GM21576 (cell line): ENCODE results near the gene MUC6.

Experiments
- ATAC-seq: cut with Tn5 transposase; IDR thresholded peaks from one replicate; pipeline ENCODE4 v1.9.1; 2021; ENCODE audit warnings: mild to moderate bottlenecking, moderate library complexity; ENCODE audit not compliant: unreplicated experiment

MUC6 gene, protein sequence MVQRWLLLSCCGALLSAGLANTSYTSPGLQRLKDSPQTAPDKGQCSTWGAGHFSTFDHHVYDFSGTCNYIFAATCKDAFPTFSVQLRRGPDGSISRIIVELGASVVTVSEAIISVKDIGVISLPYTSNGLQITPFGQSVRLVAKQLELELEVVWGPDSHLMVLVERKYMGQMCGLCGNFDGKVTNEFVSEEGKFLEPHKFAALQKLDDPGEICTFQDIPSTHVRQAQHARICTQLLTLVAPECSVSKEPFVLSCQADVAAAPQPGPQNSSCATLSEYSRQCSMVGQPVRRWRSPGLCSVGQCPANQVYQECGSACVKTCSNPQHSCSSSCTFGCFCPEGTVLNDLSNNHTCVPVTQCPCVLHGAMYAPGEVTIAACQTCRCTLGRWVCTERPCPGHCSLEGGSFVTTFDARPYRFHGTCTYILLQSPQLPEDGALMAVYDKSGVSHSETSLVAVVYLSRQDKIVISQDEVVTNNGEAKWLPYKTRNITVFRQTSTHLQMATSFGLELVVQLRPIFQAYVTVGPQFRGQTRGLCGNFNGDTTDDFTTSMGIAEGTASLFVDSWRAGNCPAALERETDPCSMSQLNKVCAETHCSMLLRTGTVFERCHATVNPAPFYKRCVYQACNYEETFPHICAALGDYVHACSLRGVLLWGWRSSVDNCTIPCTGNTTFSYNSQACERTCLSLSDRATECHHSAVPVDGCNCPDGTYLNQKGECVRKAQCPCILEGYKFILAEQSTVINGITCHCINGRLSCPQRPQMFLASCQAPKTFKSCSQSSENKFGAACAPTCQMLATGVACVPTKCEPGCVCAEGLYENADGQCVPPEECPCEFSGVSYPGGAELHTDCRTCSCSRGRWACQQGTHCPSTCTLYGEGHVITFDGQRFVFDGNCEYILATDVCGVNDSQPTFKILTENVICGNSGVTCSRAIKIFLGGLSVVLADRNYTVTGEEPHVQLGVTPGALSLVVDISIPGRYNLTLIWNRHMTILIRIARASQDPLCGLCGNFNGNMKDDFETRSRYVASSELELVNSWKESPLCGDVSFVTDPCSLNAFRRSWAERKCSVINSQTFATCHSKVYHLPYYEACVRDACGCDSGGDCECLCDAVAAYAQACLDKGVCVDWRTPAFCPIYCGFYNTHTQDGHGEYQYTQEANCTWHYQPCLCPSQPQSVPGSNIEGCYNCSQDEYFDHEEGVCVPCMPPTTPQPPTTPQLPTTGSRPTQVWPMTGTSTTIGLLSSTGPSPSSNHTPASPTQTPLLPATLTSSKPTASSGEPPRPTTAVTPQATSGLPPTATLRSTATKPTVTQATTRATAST (N-terminal part only)

DNA sequence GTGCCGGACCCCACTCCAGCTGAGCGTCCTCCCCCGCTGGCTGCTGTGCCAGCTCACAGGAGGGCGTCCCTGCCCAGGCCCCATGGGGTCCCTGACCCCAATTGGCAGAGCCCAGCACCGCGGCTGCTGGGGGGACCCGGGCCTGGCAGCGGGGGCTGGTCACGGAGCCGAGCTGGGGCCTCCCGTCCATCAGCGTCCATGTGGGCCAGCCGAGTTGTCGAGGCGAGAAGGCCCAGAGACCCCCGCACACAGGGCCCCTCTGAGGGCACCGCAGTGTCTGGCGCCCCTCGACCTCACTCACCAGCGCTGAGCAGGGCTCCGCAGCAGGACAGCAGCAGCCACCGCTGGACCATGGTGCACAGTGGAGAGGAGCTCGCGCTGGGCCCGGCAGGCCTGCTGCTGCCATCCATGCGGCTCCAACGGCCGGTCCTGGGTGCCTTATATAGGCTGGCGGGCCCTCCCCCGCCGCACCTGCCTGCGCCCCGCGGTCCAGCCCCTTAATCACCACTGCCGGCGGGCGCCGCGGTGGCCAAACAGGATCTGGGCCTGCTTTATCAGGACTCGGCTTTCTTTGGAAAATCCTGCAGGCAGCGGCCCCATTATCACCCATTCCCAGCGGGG is at the start of gene MUC6:
MUC6 (minus strand) TSS at position 416 of the 621 bp plus-strand sequence; CDS start at position 353, 63 bp downstream.
- ATAC-seq, result no peak

DNA sequence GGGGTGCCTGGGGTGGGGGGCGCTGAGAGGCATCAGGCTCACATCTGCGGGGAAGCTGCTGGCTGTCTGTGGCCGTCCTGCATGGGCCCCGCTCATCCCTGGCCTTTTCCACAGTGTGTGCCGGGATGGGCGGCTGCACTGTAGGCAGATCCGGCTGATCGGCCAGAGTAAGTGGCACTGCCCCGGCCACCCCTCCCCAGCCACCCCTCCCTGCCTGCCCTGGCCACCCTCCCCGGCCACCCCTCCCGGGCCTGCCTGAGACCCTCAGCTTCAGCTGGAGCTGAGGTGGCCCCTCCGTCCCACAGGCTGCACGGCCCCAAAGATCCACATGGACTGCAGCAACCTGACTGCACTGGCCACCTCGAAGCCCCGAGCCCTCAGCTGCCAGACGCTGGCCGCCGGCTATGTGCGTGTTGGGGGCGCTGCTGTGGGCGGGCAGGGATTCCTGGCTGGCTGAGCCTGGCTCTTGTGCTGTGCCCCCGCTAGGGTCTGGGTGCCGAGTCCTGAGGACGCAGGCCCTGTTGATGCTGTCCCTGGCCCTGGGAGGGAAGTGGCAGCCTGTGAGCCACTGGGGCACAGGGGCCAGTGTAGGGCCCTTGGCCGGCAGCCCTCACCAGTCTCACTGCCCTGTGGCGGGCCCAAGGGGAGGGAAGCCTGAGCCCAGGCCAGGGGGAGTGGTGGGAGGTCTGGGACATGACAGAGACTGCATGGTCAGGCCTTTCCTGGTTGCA is 49.1 kb upstream of the MUC6 start:
- no peak for ATAC-seq

DNA sequence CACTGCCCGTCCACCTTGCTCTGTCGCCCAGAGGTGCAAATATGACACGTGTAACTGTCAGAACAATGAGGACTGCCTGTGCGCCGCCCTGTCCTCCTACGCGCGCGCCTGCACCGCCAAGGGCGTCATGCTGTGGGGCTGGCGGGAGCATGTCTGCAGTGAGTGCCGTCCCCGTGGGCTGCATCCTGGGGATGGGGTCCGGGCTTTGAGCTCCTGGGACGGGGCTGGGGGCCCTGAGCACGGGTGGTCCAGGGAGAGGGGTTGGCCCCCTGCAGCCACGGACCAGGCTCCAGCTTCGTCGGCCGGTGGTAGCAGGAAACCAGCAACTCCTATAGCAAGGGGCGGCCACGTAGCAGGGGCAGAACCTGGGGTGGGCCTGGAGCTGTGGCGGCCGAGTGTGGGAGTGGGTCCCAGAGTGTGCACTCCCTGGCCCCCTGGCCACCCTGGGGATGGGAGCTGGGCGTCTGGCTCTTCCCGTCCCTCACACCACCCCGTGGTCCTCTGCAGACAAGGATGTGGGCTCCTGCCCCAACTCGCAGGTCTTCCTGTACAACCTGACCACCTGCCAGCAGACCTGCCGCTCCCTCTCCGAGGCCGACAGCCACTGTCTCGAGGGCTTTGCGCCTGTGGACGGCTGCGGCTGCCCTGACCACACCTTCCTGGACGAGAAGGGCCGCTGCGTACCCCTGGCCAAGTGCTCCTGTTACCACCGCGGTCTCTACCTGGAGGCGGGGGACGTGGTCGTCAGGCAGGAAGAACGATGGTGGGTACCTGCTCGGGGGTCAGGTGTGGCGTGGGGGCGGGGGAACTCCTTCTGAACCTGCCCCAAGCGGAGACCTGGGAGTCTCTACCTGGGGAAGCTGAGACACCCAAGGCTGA is 48.3 kb upstream of the MUC6 start:
- ATAC-seq, result no peak

DNA sequence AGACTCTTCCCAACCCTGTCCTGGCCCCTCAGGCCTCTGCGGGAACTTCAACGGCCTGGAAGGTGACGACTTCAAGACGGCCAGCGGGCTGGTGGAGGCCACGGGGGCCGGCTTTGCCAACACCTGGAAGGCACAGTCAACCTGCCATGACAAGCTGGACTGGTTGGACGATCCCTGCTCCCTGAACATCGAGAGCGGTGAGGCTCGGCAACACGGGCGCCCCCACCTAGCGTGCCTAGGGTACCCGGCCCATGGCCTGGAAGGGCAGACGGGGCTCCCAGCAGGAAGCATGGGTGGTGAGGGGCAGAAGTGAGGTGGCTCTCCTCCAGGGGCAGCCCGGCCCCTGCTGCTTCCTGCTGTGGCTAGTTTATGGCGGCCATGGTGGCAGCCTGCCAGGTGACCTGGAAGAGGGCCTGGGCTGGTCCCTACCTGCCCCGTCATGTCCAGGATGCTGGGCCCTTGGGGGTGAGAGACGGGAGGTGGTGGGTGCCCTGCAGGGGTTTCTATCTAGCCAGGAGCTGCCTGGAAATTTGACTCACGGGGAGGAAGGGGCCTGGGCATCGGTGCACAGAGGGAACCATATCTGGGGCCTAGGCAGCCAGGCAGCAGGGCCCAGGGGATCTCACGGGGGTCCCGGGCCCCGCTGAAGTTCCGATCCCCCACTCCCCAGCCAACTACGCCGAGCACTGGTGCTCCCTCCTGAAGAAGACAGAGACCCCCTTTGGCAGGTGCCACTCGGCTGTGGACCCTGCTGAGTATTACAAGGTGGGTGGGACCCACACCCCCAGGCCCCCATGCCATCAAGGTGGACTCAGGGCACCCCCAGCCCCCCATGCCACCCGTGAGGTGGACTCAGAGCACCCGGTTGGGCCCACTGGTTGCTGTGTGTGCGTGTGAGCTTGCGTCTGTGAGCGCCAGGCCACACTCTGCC is 47.4 kb upstream of the MUC6 start:
- no peak for ATAC-seq

DNA sequence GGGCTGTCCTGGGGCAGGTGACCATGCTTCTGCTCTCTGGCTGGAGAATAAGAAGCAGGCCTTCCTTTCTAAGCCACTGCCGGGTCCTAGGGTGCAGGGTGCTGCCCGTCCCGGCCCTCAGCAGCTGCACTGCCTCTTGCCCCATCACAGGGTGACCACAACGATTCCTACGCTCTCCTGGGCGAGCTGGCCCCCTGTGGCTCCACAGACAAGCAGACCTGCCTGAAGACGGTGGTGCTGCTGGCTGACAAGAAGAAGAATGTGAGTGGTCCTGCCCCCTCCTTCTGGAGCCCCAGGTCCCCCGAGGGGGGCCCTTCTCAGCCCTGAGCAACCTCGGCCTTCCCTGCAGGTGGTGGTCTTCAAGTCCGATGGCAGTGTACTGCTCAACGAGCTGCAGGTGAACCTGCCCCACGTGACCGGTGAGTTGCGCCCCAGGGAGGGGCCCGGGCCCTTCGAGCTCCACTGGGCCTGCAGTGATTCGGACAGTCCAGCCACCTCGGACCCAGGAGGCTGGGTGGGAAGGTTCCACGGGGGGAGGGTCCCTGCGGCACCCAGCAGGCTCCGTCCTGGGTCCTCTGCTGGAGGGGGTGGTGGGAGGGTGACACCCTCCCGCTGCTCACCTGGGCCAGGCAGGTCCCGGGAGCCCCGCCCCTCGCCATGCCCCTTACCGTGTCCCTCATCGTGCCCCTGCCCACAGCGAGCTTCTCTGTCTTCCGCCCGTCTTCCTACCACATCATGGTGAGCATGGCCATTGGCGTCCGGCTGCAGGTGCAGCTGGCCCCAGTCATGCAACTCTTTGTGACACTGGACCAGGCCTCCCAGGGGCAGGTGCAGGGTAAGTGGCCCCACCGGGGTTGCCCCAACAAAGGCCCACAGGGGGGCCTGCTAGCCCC is 46.5 kb upstream of the MUC6 start:
- no peak for ATAC-seq

DNA sequence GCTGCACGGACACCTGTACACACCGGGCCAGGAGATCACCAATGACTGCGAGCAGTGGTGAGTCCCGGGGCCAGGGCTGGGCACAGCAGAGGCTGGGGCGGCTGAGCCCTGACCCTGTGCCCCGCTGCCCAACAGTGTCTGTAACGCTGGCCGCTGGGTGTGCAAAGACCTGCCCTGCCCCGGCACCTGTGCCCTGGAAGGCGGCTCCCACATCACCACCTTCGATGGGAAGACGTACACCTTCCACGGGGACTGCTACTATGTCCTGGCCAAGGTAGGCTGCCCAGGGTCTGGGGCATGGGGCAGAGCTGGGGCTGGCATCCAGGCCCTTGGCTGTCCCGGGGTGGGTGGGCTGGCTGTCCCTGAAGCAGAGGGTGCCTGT is 45.8 kb upstream of the MUC6 start:
- no peak for ATAC-seq

DNA sequence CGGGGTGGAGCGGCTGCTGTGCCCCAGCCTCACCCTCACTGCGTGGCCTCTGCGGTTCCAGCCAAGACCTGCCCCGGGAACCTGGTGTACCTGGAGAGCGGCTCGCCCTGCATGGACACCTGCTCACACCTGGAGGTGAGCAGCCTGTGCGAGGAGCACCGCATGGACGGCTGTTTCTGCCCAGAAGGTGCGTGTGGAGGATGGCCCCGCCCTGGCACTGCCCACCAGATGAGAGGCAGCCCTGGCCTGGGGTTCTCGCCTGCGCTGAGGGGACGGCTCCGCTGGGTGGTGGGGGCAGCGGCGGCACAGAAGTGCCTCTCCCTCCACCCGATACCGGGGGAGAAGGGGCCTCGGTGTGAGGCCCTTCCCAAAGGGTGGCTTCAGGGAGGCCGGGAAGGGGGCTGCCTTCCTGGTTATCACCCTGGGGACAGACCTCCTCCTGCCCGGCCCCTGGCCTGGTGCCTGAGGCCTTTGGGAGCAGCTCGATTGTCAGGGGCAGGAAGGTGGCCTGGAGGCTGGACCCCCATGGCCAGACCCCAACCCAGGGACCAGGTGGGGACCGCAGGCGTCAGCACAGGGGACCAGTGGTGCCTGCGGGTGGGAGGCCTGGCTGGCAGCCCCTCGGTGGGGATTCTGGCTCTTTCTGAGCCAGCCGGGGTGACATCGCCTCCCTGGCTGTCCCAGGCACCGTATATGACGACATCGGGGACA is 45.2 kb upstream of the MUC6 start:
- ATAC-seq, result no peak

DNA sequence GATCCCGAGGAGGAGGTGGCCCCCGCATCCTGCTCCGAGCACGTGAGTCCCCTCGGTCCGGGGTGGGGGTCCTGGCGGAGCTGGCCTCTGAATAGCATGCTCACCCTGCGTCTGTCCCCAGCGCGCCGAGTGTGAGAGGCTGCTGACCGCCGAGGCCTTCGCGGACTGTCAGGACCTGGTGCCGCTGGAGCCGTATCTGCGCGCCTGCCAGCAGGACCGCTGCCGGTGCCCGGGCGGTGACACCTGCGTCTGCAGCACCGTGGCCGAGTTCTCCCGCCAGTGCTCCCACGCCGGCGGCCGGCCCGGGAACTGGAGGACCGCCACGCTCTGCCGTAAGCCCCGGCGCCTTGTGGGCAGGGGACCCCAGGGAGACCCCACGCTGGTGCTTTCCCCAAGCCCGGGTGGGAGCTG is 41.7 kb upstream of the MUC6 start:
- no peak for ATAC-seq

DNA sequence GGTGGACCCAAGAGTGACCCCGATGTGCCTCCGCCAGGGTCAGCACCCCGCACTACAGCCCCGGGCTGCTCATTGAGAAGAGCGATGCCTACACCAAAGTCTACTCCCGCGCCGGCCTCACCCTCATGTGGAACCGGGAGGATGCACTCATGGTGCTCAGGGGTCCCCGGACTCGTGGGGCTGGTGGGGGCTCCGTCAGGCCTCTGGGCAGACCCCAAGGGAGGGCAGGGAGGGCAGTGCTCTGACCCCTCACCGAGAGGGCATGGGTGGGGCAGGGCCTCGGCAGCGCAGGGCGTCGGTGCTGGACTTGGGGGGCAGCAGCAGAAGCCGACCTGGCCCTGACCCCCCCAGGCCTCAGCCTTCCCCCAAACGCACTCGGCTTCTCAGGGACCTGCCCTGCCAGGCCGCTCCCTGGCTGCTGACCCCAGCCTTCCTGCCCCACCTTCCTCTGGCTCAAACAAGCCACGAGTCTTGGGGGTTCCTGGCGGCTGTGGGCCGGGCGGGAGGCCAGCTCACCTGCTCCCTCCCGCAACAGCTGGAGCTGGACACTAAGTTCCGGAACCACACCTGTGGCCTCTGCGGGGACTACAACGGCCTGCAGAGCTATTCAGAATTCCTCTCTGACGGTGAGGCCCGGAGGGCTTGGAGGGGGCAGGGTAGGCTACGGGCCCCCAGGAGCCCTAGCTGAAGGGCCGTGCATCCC is 41.0 kb upstream of the MUC6 start:
- ATAC-seq, result no peak

DNA sequence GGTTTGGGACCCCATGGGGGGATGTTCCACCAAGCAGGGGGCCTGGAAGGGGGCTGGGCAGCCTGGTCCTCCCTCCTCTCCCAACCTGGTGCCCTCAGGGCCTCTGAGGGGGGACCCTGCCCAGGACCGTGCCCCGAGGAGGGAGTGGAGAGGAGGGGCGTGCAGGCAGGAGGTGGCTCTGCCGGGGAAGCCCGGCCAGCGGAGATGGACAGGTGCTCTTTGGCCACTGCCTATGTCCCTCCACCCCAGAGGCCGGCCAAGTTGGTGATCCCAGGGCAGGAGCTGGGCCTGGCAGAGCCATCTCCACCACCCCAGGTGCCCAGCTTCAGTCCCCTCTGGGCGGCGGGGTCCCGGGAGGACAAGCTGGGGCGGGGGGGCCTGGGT is 40.5 kb upstream of the MUC6 start:
- no peak for ATAC-seq

DNA sequence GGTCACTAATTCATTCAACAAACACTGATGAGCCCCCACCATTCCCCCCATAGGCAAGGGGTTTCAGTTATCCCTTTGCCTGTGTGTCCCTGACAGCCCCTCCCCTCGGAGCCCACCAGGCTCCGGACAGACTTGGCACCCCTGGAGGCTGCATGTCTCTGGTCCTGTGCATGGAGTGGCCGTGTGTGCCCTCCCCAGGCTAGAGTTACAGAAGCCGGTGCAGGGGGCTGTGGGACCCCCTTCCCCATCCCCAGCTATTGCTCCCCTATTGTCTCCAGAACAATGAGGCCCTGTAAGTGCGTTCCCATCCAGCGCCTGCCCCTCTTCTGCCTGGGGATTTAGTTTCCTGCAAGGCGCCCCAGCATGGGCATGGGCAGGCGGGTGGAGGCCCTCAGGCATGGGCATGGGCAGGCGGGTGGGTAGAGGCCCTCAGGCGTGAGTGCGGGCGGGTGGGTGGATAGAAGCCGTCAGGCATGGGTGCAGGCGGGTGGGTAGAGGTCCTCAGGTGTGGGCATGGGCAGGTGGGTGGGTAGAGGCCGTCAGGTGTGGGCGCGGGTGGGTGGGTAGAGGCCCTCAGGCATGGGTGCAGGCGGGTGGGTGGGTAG is 39.6 kb upstream of the MUC6 start:
- no peak for ATAC-seq

DNA sequence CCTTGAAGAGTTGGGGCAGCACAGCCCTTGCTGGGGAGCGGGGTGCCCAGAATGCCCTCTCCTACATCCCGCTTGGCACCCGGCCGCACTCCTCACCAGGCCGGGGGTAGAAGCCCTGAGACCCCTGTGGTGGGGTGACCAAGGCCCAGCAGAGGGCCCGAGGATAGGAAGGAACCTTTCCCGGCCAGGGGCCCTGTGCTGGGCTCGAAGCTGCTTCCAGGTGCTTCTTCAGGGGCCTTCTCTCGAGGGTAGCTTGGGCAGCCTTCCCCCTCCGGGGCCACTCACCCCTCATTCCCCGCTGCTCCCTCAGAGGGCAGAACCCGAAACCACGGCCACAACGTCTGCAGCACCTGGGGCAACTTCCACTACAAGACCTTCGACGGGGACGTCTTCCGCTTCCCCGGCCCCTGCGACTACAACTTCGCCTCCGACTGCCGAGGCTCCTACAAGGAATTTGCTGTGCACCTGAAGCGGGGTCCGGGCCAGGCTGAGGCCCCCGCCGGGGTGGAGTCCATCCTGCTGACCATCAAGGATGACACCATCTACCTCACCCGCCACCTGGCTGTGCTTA is 38.9 kb upstream of the MUC6 start:
- ATAC-seq, result no peak

DNA sequence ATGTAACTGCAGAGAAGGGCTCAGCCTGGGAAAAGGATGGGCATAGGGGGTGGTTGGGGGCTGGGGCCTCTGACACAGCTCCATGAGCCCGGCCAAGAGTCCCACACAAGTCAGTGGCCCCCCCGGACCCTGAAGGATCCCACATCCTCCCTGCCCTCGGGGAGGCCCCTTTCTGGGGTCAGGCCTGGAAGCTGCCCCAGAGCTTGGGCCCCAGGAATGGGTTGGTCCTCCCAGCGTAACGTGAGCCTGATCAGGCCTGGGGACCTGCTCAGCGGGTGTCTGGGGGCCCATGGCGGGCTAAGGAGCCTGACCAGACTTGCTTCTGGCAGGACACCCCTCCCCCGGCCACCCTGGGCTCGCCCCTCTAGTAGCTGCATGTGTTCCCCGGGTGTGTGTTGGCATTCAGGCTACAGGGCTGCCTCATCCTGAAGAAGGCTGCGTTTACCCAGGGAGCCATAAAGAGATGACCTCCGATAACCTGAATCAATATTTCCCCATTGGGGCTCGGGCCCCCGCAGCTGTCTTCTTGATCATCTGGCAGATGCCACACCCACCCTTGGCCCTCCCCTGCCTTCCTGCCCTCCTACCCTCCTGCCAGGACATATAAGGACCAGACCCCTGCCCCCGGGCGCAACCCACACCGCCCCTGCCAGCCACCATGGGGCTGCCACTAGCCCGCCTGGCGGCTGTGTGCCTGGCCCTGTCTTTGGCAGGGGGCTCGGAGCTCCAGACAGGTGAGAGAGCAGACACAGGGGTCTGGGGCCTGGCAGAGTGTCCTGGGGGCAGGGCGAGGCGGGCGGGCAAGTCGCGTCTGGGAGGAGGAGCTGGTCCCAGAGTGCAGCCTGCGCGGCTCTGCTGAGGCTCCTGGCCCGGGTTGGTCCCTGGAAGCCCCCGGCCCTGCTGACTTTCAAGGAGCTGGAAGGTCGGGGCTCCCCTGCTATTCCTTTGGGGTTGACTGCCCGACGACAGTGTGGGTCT is 38.0 kb upstream of the MUC6 start, which contains the start of gene MUC2:
MUC2 (plus strand) TSS at position 631 of the 978 bp plus-strand sequence.
- no peak for ATAC-seq

DNA sequence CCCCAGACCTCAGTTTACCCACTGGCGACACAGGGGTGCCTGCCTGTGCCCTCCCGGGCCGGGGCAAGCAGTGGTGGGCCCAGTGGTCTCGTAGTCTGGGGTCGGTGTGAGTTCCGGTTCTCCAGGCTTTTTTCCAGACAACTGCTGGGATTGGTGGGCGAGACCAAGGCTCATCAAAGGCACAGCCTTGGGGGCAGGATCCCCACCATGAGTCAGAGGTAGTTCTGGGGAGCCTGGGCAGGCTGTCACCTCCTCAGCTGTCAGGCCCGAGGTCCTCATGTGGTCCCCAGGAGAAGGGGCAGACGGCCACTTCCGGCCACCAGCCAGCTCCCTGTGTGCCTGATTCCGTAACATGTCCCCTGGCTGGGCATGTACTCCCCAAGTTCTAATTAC is 37.3 kb upstream of the MUC6 start:
- no peak for ATAC-seq
